ENCODE results near the gene NCOA3. TPM values are rescaled to one million over a fixed set of nuclear protein-coding genes. Genes with fewer than 3 reads are reported as not detected.
"Not testable (repeated sequence)": the region's sequence is repeated elsewhere in the genome, so short reads cannot be mapped to it uniquely, and the experiment has no call there.

NCOA3 gene
- 26.5 and 30.2 TPM in 2 replicates for total RNA-seq (2014; rRNA removed; shearing (Covaris generic); ENCODE audit: low replicate concordance)

DNA sequence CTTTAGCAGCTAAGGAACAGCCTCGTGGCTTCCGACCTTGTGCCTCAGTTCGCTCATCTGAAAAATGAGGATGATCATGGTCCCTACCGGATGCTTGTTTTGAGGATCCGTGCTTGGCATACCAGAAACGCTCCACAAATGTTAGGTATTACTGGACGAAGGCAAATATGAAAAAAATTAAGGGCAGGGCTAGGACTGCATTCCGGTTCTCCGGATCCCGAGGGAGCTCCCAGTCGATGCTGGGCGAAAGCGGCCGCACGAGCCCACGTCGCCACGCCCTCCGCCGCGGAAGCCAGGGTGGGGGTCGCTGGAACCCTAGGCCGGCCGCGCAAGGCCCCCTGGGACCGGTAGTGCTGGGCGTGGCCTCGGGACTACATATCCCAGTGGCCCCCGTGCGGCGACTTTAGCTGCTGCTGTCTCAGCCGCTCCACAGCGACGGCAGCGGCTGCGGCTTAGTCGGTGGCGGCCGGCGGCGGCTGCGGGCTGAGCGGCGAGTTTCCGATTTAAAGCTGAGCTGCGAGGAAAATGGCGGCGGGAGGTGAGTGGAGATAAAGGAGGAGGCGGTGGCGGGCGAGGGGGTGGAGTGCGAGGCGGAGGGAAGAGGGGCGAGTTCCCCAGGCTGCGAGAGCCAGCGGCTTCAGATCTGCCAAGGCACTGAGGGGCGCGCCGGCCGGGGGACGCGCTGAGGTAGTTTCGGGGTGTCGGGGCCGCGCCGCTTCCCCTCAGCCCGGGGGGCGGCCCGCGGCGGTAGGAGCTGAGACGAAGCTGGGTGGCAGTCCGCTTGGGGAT, at the start of gene NCOA3:
Gene NCOA3 (plus strand): TSS at position 406 of the 789 bp plus-strand sequence. CDS start 120,361 bp downstream, outside the sequence.
- peak; percentile 96 for DNase-seq (ENCODE audit: low read depth)
- in situ Hi-C loops (cut with HindIII; ENCODE audit: low pct_unique_long_range_greater_than_20kb, low sequenced_read_pairs): loop anchor here (10.0 kb wide), 1 partner anchor 113 kb away; no protein-coding TSS in a partner anchor

GRCh38 chr20:47452736-47453161, 48.9 kb upstream of the NCOA3 start:
- in situ Hi-C loops (cut with HindIII; ENCODE audit: low pct_unique_long_range_greater_than_20kb, low sequenced_read_pairs): no loop called here
- no peak for DNase-seq (ENCODE audit: low read depth)

- in situ Hi-C loops (cut with HindIII; ENCODE audit: low pct_unique_long_range_greater_than_20kb, low sequenced_read_pairs): no loop called here
- peak; percentile 88 for DNase-seq (ENCODE audit: low read depth)
Observed at GRCh38 chr20:47453167-47453782, 48.4 kb upstream of the NCOA3 start.

DNA sequence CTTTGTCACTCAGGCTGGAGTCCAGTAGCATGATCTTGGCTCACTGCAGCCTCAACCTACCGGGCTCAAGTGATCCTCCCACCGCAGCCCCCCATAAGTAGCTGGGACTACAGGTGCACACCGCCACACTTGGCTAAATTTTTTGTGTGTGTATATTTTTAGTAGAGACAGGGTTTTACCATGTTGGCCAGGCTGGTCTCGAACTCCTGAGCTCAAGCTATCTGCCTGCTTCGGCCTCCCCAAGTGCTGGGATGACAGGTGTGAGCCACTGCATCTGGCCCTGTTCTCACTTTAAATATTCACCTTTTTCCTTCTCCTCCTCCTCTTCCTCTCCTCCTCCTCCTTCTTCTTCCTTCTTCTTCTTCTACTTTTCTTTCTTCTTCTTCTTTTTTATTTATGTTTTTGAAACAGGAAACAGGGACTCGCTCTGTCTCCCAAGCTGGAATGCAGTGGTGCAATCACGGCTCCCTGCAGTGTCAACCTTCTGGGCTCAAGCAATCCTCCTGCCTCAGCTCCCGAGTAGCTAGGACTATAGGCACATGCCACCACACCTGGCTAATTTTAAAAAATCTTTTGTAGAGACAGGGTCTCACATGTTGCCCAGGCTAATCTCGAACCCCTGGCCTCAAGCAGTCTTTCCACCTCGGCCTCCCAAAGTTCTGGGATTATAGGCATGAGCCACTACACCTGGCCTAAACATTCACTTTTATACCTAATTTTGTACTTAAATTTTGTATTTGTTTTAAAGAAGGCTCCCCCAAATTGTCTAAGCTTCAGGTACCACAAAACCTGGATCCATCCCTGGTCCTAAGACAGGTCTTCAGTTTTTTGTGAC, 47.2 kb upstream of the NCOA3 start:
- in situ Hi-C loops (cut with HindIII; ENCODE audit: low pct_unique_long_range_greater_than_20kb, low sequenced_read_pairs): no loop called here

GRCh38 chr20:47455133-47456040, 46.3 kb upstream of the NCOA3 start:
- no peak for DNase-seq (ENCODE audit: low read depth)
- in situ Hi-C loops (cut with HindIII; ENCODE audit: low pct_unique_long_range_greater_than_20kb, low sequenced_read_pairs): no loop called here

More for the DNA sequence above, 47.2 kb upstream of the NCOA3 start:
- no peak for DNase-seq (ENCODE audit: low read depth)

GRCh38 chr20:47456041-47456537, 45.6 kb upstream of the NCOA3 start:
- in situ Hi-C loops (cut with HindIII; ENCODE audit: low pct_unique_long_range_greater_than_20kb, low sequenced_read_pairs): no loop called here

DNA sequence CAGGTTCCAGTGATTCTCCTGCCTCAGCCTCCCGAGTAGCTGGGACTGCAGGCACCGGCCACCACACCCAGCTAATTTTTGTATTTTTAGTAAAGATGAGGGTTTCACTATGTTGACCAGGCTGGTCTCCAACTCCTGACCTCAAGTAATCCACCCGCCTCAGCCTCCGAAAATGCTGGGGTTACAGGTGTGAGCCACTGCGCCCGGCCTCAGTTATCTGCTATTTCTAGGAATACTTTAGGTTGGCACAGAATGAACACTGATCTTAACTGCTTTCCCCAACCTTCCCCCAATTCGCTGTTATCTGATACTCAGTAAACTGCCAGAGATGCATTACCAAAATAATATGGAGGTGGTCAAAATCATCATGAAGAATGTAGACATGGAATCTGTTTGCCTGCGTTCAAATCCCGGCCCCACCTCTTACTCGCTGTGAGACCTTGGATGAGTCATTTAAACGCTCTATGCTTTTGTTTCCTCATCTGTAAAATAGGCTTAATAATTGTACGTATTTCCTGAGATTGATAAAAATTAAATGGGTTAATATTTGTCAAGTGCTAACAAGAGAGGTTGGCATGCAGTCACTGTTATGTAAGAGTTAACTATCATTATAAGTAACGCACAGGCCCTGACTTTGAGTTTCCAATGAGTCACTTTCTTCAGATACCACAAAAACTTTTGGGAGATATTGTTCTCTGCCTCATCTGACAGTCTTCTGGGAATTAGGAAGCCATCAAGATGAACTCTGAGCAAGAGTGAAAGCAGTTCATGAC, 44.5 kb upstream of the NCOA3 start:
- DNase-seq (ENCODE audit: low read depth): peak; percentile 78
- in situ Hi-C loops (cut with HindIII; ENCODE audit: low pct_unique_long_range_greater_than_20kb, low sequenced_read_pairs): no loop called here

More at GRCh38 chr20:47456041-47456537, 45.6 kb upstream of the NCOA3 start:
- no peak for DNase-seq (ENCODE audit: low read depth)

GRCh38 chr20:47458280-47459050, 43.2 kb upstream of the NCOA3 start:
- DNase-seq (ENCODE audit: low read depth); in situ Hi-C loops (cut with HindIII; ENCODE audit: low pct_unique_long_range_greater_than_20kb, low sequenced_read_pairs): not testable (repeated sequence)

DNA sequence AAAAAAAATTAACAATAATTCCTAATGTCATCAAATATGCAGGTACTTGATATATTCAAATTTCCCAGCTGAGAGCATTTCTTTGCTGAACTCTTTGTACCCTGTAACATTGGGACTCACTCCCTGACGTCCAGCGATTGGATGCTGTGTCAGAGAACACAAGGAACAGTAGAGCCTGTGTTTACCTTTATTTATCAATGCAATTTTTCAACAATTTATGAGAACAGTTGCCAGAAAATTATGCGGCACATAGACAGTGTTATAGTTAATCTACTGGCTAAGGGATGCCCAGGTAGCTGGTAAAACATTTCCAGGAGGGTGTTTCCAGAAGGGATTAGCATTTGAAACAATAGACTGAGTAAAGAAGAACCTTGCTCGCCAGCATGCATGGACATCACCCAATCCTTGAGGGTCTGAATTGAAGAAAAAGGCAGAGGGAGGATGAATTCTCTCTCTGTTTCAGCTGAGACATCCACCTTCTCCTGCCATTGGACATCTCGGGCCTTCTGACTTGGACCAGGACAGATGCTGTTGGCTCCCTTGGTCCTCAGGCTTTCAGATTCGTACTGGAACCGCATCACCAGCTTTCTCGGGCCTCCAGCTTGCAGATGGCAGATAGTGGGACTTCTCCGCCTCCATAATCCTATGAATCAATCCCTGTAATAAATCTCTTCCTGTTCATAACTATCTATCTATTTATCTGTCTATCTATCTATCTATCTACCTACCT, 42.2 kb upstream of the NCOA3 start:
- in situ Hi-C loops (cut with HindIII; ENCODE audit: low pct_unique_long_range_greater_than_20kb, low sequenced_read_pairs): no loop called here
- DNase-seq (ENCODE audit: low read depth): no peak

- in situ Hi-C loops (cut with HindIII; ENCODE audit: low pct_unique_long_range_greater_than_20kb, low sequenced_read_pairs); DNase-seq (ENCODE audit: low read depth): not testable (repeated sequence)
Observed at GRCh38 chr20:47460761-47461112, 41.0 kb upstream of the NCOA3 start.

DNA sequence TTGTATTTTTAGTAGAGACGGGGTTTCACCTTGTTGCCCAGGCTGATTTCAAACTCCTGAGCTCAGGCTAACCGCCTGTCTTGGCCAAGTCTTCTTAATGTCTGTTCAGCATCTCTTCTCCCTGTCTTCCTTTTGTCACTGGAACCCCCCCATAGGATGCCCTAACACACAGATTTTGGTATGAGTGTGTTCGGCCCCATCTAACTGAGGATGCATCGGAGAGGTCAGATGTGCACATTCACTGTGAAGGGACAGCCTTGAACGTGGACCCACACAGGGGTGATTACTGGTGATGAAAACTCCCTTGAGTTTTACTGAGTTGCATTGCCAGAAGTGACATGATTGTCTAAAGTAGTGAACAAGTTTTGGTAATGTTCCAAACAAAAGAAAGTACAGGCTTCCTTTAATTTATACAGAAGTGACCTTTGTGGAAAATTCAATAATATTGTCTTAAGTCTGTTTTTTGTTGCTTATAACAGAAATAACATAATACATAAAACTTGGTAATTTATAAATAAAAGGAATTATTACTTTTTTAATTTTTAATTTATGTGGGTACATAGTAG, 40.5 kb upstream of the NCOA3 start:
- no peak for DNase-seq (ENCODE audit: low read depth)
- in situ Hi-C loops (cut with HindIII; ENCODE audit: low pct_unique_long_range_greater_than_20kb, low sequenced_read_pairs): no loop called here

GRCh38 chr20:47461906-47462305, 39.8 kb upstream of the NCOA3 start:
- DNase-seq (ENCODE audit: low read depth); in situ Hi-C loops (cut with HindIII; ENCODE audit: low pct_unique_long_range_greater_than_20kb, low sequenced_read_pairs): not testable (repeated sequence)

DNA sequence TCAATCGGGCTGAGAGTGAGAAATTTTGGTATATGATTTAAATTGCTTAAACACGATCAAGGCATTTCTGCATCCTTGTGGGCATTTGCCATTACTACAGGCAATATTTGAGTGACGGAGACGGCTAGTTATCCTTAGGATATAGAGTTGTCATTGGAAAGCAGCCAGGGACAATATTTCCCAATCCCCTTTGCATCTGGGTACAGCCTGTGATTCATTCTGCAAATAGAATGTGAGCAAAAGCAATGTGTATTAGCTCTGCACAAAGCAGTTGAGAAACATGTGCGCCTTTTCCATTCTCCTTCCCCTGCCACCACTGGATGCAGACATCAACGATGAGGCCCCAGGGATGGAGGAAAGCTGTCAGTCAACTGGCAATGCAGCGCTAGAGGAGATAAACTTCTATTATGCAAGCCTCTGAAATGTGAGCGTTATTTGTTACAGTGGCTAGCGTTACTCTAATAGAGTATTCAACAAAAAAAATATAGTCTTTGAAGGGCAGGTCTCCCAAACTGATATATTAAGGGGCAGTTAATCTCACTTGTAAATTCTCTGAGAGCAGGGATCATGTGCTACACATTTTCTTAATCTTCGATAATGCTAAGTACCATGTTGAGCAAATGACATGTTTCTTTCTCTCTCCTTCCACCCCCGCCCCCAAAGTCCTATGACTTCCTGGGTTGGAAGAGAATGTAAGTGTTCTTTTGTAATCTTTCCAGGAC, 37.1 kb upstream of the NCOA3 start:
- DNase-seq (ENCODE audit: low read depth): peak; percentile 94
- in situ Hi-C loops (cut with HindIII; ENCODE audit: low pct_unique_long_range_greater_than_20kb, low sequenced_read_pairs): no loop called here

- in situ Hi-C loops (cut with HindIII; ENCODE audit: low pct_unique_long_range_greater_than_20kb, low sequenced_read_pairs): no loop called here
- DNase-seq (ENCODE audit: low read depth): no peak
Observed at GRCh38 chr20:47465335-47466090, 36.2 kb upstream of the NCOA3 start.
